ENCODE data around the gene RAVER1.

Gene RAVER1

DNA sequence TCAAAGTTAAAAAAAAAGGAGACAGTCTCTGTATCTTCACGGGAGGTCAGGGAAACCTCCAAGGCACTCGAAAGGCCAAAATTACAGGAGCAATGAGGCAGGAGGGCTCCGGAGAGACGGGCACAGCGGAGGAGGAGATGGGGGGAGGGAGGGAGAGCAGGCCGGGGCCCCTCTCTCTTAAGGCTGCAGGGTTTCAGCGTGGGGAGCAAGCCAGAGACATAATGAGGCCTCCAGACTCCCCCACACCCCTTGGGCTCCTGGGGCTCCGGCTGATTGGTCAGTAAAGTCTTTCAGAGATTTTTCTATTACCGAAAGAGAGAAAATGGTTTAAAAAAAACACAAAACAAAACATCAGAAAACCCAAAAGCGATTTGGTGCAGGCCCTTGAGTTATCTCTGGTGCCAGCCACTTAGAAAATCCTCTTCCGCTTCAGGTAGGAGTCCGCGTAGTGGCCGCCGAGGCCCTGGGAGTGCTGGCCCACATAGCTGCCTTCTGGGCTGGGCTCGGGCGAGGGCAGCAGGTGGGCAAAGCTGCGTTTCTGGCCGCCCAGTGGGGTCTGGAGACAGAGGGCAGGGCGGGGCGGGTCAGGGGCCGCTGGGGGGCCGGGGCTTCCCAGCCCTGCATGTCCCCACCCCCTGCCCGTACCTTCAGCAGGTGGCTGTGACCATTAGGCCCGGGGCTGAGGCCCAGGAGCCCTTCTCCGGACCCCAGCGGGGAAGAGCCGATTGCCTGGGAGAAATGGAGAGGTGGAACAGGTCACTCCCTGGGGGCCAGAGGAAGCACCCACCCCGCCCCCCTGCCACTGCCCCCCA lies 16.1 kb downstream of the RAVER1 start:
- DNase-seq: no peak

DNA sequence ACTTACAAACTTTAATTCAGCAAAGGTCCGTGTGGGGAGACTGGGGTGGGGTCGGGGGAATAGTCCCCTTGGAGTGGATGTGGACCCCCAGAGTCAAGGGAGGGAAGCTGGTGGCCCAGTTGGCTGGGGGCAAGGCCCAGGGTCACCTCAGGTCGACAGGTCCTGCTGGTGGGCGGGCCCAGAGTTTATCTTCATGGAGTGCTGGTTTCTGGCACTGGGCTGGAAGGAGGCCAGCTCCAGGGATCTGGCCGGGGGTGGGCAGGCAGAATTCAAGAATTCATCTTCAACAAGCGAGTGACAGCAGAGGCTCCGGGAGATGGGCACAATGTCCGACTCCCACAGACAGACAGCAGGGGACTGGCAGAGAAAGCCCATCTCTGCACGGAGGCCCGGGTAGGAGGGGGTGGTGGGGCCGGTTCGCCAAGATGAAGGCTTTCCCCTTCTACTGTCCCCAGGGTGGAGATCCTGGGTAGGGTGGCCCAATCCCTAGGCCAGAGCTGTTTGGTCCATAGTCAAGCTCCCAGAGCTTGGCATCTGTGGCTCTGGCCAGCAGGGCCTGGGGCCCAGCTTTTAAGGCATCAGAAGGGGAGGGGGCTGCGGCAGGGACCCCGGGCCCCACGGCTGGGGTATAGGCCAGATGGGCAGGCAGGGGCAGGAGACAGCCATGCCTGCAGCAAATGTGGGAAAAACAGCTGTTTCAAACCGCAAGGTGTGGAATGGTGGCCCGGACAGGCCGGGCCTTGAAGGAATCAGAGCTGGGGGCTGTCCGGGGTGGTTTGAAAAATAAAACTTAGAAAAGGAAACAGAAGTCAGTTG lies 16.9 kb downstream of the RAVER1 start:
- DNase-seq: no peak

DNA sequence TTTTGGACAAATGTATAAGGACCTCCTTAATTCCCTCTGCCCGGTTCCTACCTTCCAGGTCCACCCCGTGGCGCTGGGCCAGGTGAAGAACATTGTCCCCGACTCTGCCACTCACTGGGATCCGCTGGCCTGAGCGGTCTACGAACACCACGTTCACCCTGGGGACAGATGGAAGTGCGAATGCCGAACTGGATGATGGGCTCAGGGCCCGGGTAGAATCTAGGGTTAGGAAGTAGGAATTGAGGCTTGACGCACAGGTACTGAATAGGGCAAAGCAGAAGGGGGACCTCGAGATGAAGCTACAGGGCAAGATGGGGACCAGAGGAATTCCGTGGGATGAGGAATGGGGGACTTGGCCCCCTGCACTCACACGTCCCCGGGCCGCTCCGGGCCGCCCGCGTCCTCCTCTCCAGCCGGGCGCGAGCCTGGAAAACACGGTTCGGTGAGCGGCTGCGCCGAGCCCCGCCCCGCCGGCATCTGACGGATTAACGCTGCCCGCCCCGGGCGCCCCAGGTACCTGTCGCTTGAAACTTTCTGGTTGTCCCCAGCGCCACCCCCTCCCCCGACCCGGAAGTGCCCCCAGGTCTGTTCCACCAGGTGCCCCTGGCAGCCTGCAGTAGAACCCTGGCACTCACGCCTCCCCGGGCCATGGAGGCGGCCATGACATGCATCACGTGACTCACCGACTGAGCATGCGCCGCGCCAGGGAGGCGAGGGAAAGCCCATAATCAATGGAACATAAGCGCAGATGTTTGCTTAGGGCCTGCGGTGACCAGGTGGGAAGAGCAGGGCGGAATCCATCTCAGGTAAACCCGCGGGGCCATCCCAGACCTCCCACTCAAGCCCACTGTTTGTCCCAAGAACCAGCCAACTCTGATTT lies 17.8 kb downstream of the RAVER1 start, which contains the start of gene FDX2:
TSS of gene FDX2 (minus strand) at position 681 of the 880 bp plus-strand sequence. CDS start at position 662, 19 bp downstream.
- DNase-seq: peak; percentile 68

DNA sequence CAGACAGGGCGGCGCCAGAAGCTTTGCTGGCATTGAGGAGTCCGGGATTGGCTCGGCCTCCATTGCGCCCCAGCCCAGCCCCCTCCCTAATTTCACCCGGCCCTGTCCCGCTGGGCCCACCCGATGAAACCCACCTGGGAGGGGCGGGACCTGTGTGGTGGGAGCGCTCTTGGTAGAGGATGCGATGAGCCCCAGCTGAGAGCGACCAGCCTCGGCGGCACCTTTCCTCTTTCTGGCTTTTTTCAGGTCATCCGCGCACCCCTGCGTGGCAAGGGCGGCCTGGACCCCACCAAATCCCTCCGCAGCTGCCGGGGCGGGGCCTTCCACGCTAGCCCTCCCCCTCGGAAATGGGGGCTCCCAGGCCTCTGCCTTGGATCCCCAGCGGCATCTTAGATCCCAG lies 23.9 kb downstream of the RAVER1 start, which contains the start of gene ZGLP1:
TSS of gene ZGLP1 (minus strand) at position 393 of the 400 bp plus-strand sequence.
- DNase-seq: no peak

DNA sequence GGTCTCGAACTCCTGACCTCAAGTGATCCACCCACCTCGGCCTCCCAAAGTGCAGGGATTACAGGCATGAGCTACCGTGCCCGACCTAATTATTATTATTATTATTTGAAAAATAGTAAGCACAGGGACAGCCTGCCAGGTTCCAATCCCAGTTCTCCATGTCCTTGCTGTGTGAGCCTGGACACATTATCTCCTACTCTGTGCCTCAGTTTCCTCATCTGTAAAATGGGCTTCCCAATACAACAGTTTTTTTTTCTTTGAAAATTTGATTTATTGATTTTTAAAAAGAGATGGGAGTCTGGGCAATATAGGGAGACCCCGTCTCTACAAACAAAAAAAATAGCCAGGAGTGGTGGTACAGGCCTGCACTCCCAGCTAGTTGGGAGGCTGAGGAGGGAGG lies 27.0 kb downstream of the RAVER1 start:
- no peak for DNase-seq

DNA sequence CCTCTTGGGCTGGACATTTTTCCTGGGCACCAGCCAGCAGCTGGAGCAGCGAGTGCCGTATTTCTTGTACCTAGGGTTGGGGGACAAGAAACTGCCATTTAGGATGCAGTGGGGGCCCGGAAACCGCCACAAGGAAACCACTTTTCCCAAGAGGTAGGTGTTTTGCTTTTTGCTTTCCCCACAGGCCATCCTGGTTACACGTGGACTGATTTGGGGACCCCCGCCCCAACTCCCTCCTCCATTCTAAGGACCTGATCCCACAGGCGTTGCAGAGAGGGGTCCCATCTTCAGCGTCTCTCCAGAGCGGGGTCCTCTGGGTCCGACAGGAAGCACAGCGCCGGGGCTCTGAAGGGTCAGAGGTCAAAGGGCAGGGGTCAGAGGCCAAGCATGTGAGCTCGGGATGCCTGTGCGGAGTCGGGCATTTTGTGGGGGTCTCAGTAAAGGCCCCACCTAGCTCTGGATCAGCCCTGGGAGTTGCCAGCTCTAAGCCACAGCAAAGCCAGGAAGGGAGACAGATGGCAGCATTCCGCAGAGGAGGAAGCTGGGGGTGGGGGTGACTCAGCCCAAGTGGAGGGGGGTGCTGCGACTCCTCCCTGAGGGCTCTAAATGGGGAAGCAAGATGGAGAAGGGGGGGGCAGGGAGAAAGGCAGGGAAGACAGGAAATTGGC lies 28.1 kb downstream of the RAVER1 start:
- no peak for DNase-seq

DNA sequence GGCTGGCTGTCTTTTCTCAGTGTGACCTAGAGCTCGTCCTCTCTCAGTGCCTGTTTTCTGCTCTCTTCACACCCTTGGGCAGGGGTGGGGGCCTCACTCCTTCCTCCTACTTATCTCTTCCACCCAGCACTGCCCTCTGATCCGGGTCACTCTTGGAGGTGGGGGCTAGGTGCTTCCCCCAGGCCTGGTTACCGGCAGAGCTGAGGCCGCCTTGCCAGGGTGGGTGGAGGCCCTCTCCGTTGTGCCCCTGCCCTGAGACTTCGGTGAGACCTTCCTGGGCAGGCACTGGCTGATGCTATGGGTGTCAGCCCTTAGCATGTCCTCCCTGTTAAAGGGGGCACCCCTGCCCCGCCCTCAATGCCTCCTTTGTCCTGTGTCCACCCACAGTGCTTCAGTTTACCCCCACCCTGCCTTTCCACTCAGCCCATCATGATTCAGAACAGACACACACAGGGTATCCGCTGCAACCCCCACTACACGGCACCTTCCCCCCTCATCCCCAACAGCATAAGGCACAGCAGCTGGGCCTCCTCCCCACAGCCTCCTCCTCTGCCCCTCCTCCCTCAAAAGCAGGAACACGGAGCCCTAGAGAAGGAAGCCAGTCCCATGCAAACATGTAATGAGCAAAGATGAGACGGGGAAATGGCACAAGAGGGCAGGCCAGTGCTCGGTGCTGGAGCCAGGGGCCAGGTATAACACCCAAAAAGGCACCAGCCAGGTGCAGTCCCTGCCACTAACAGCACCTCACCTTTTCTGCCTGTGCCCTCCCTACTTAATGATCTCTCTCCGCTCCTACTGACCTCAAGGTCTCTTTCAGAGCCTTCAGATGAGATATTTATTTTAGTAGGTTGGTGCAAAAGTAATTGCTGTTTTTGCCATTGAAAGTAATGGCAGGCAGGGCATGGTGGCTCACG lies 33.5 kb downstream of the RAVER1 start:
- peak; percentile 47 for DNase-seq

DNA sequence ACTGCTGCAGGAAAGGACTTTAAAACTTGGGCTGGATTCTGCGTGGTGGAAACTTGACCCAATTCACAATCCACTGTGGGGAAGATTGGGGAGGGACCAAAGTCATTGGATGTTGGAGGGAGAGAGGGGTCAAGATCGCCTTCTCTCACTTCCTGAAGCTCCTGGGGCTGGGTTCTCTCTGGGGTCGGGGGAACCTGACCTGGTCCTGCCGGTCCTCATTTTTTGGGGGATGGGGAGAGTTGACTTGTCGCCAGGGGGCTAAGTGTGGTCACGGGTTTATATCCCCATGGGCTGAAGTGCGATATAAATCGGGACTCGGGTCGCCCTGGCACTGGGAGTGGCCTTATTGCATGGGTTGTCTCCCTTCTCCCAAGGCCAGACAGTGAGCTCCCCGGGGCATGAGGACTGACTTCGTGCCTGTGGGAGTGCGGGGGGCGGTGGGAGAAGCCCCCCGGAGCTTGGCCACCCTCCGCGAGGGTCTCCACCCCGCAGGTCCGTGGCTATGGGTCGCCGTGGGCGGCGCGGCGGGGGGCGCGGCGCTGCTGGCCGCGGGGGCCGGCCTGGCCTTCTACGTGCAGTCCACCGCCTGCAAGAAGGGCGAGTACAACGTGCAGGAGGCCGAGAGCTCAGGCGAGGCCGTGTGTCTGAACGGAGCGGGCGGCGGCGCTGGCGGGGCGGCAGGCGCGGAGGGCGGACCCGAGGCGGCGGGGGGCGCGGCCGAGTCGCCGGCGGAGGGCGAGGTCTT lies 37.3 kb downstream of the RAVER1 start:
- no peak for DNase-seq

DNA sequence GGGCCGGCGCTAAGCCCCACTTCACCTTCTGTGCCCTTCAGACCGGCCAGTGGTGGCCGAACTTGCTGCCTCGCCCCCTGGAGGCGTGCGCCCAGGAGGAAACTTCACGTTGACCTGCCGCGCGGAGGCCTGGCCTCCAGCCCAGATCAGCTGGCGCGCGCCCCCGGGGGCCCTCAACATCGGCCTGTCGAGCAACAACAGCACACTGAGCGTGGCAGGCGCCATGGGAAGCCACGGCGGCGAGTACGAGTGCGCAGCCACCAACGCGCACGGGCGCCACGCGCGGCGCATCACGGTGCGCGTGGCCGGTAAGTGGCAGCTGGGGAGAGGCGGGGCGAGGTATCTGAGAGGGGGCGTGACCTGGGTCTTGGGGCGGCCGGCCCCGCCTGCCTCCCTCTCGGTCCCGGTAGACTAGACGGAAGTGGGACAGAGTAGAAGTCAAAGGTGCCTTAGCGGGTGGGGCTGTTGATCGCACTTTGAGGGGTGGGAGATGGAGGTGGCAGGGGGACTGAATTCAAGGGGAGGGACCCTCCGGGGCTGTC lies 38.0 kb downstream of the RAVER1 start:
- DNase-seq: no peak

DNA sequence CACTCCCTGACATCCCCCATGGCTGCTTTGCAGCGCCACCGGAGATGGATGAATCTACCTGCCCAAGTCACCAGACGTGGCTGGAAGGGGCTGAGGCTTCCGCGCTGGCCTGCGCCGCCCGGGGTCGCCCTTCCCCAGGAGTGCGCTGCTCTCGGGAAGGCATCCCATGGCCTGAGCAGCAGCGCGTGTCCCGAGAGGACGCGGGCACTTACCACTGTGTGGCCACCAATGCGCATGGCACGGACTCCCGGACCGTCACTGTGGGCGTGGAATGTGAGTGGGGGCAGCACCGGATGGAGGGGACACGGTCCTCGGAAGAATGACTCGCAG lies 39.0 kb downstream of the RAVER1 start:
- no peak for DNase-seq

DNA sequence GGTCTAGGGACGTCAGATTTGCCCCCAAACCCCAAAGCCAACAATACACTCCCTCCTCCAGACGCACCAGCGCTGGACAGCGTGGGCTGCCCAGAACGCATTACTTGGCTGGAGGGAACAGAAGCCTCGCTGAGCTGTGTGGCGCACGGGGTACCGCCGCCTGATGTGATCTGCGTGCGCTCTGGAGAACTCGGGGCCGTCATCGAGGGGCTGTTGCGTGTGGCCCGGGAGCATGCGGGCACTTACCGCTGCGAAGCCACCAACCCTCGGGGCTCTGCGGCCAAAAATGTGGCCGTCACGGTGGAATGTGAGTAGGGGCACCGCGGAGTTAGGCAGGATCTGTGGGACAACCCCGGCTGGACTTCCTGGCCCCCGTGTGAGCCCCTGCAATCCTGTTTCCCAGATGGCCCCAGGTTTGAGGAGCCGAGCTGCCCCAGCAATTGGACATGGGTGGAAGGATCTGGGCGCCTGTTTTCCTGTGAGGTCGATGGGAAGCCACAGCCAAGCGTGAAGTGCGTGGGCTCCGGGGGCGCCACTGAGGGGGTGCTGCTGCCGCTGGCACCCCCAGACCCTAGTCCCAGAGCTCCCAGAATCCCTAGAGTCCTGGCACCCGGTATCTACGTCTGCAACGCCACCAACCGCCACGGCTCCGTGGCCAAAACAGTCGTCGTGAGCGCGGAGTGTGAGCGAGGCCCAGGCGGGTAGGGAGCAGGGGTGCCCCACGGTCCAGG lies 39.5 kb downstream of the RAVER1 start:
- no peak for DNase-seq

DNA sequence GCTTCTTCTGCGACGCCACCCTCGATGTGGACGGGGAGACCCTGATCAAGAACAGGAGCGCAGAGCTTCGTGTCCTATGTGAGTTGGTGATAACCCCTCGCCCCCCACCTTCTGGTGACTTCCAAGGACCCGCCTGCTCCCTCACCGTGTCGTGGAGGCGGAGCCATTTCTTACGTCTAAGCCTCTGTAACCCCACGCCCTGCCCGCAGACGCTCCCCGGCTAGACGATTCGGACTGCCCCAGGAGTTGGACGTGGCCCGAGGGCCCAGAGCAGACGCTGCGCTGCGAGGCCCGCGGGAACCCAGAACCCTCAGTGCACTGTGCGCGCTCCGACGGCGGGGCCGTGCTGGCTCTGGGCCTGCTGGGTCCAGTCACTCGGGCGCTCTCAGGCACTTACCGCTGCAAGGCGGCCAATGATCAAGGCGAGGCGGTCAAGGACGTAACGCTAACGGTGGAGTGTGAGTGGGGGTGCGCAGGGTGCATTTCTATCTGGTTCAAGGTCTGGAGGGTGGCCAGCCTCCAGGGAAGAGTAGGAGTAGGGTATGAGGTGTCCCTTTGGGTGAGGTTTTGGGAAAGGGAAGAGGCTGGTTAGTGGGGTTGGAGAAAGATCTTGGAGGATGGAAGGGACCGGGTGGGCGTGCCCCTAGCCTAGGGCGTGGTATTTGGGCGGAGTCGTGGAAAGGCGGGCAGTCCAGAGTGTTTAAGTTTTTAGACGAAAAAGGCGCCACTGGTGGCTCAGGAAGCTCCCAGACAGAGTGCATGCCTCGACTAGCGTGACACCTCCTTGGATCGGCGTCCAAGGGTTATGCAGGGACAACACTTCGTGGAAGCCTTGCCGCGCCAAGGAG lies 40.3 kb downstream of the RAVER1 start:
- DNase-seq: no peak

DNA sequence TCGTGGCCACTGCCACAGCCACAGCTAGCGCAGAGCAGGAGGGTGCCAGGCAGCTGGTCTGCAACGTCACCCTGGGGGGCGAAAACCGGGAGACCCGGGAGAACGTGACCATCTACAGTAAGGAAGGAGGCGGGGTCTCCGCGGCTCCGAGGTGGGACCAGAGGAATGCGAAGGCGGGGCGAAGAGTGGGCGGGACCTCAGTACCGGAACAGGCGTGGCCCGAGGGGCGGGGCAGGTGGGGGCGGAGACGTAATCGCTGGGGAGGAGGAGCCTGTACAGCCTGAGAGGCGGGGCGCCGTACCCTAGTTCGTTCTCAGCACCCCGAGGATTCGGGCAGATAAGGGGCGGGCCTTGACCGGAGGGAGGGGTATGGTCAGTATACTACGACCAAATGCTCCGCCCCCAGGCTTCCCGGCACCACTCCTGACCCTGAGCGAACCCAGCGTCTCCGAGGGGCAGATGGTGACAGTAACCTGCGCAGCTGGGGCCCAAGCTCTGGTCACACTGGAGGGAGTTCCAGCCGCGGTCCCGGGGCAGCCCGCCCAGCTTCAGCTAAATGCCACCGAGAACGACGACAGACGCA lies 41.0 kb downstream of the RAVER1 start:
- peak; percentile 65 for DNase-seq

DNA sequence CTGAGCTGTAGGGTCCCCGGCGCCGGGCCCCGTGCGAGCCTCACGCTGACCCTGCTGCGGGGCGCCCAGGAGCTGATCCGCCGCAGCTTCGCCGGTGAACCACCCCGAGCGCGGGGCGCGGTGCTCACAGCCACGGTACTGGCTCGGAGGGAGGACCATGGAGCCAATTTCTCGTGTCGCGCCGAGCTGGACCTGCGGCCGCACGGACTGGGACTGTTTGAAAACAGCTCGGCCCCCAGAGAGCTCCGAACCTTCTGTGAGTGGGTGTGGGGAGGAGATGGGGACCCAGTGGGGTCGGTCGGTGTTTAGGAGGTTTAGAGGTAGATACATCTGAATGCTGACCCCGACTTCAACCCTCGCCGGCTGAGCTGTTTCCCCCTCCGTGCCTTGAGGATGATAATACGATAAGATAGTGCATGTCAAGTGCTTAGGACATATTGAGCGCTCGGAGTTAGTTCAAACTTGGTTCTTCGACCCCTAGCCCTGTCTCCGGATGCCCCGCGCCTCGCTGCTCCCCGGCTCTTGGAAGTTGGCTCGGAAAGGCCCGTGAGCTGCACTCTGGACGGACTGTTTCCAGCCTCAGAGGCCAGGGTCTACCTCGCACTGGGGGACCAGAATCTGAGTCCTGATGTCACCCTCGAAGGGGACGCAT lies 41.6 kb downstream of the RAVER1 start:
- DNase-seq: no peak

DNA sequence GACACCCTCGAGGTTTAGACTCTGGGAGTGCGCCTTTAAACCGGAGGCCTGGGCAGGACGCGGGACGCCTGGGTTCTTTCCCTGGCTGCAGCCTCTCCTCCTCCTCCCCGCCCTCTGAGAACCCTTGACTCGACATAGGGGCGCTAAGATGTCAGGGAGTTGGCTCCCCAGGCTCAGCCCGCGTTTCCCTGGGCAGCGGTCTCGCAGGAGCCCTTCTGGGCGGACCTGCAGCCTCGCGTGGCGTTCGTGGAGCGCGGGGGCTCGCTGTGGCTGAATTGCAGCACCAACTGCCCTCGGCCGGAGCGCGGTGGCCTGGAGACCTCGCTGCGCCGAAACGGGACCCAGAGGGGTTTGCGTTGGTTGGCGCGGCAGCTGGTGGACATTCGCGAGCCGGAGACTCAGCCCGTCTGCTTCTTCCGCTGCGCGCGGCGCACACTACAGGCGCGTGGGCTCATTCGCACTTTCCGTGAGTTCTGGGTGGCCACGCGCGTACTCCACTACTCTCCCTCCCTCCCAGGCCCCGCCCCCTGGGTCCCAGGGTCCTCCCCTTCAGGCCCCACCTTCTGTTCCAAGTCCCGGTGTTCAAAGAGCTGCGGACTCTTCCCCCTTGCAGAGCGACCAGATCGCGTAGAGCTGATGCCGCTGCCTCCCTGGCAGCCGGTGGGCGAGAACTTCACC lies 42.3 kb downstream of the RAVER1 start:
- no peak for DNase-seq

DNA sequence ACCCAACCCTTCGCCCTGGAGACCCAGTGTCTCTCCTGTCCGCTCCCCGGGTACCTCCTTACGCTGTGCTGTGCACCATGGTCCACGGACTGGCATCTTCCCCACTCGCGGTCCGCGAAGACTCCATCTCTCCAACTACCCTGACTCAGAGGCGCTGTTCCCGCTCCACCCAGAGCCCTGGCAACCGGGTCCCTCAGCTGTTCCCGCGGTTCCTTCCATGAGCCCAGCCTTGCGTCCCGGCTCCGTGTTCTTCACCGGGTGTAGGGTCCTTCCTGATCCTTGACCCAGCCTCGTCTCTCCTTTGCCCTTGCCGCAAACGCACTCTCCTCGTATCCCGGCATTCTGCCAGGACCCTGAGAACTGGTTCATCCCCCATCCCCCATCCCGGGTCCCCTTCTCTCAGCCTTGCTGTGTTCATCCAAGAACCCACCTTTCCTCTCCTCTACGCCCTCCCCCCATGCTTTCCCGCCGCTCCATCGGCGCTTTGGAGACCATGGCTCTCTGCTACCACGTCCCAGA lies 42.9 kb downstream of the RAVER1 start:
- no peak for DNase-seq

DNA sequence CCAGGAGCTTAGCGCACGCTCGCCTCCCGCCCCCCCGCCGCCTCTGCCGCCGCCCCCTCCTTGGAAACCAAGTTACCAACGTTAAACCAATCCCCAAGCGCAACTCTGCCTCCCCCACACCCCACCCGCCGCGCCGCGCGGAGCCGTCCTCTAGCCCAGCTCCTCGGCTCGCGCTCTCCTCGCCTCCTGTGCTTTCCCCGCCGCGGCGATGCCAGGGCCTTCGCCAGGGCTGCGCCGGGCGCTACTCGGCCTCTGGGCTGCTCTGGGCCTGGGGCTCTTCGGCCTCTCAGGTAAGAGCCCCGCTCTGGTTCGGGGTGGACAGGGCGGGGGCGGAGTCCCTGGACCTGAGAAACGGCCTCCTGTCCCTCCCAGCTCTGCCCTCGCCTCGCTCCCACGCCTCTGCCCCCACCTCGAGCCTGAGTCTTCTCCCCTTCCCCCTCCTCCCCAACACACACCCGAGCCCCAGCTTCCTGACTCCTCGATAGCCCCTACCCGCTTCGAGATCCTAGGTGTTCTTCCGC lies 43.4 kb downstream of the RAVER1 start, which contains the start of gene ICAM5:
TSS of gene ICAM5 (plus strand) at position 117 of the 521 bp plus-strand sequence. CDS start at position 209, 92 bp downstream.
- DNase-seq: no peak
